OCI-LY1 (cell line): Measurements from ENCODE around the gene TNNC1.

Experiments
- H2AFZ ChIP-seq: fragments of 200-600 bp; sonication (generic), shearing (Covaris generic); 2 replicates; pipeline ENCODE4 v1.6.0; 2014; ENCODE audit warnings: antibody characterized with exemption, mild to moderate bottlenecking, low read length
- H3F3A ChIP-seq: fragments of 200-600 bp; sonication (generic), shearing (Covaris generic); 2 replicates; pipeline ENCODE4 v1.6.0; 2014; ENCODE audit warnings: mild to moderate bottlenecking, antibody characterized with exemption, low read length, moderate library complexity; ENCODE audit not compliant: insufficient read depth
- H3K27ac ChIP-seq: fragments of 200-600 bp; sonication (generic); 2 replicates; pipeline ENCODE4 v1.5.1; 2014; ENCODE audit warnings: low read length, mixed run types, mild to moderate bottlenecking, low read depth; ENCODE audit not compliant: poor library complexity, severe bottlenecking
- H3K27me3 ChIP-seq: fragments of 200-600 bp; sonication (generic); 2 replicates; pipeline ENCODE4 v1.6.0; 2014; ENCODE audit warnings: antibody characterized with exemption, mild to moderate bottlenecking, low read length, moderate library complexity; ENCODE audit not compliant: insufficient read depth
- H3K36me3 ChIP-seq: fragments of 200-600 bp; sonication (generic); 2 replicates; pipeline ENCODE4 v1.6.1; 2014; ENCODE audit warnings: mild to moderate bottlenecking, antibody characterized with exemption, low read length, moderate library complexity, mixed read lengths; ENCODE audit not compliant: insufficient read depth
- H3K4me1 ChIP-seq: fragments of 200-600 bp; sonication (generic); 2 replicates; pipeline ENCODE4 v1.5.1; 2014; ENCODE audit warnings: mild to moderate bottlenecking, low read length, moderate library complexity; ENCODE audit not compliant: insufficient read depth, severe bottlenecking
- H3K4me2 ChIP-seq: fragments of 200-600 bp; sonication (generic), shearing (Covaris generic); 2 replicates; pipeline ENCODE4 v1.6.1; 2014; ENCODE audit warnings: low read length
- H3K4me3 ChIP-seq: fragments of 200-600 bp; sonication (generic); 2 replicates; pipeline ENCODE4 v1.5.1; 2014; ENCODE audit warnings: low read length, low read depth, mild to moderate bottlenecking, mixed read lengths; ENCODE audit not compliant: poor library complexity, severe bottlenecking
- H3K79me2 ChIP-seq: fragments of 200-600 bp; shearing (Covaris generic); 2 replicates; pipeline ENCODE4 v1.6.1; 2016; ENCODE audit warnings: mixed run types, low read length, mixed read lengths; ENCODE audit not compliant: insufficient read depth
- H3K9ac ChIP-seq: fragments of 200-600 bp; sonication (generic), shearing (Covaris generic); 2 replicates; pipeline ENCODE4 v1.6.1; 2014; ENCODE audit warnings: mild to moderate bottlenecking, low read length, mixed read lengths
- H3K9me2 ChIP-seq: fragments of 200-600 bp; sonication (generic), shearing (Covaris generic); 2 replicates; pipeline ENCODE4 v1.6.1; 2014; ENCODE audit warnings: low read depth, mild to moderate bottlenecking, low read length, mixed read lengths
- H3K9me3 ChIP-seq: fragments of 200-600 bp; shearing (Covaris generic); 2 replicates; pipeline ENCODE4 v1.6.1; 2014; ENCODE audit warnings: low read length, mixed read lengths
- H4K20me1 ChIP-seq: fragments of 200-600 bp; sonication (generic), shearing (Covaris generic); 2 replicates; pipeline ENCODE4 v1.6.0; 2016; ENCODE audit warnings: mild to moderate bottlenecking, low read length; ENCODE audit not compliant: insufficient read depth
- EZH2 ChIP-seq: fragments of 200-600 bp; sonication (generic), shearing (Covaris generic); IDR thresholded peaks from 2 replicates; pipeline ENCODE4 v1.8.0; 2017; ENCODE audit warnings: borderline replicate concordance, mixed run types, mild to moderate bottlenecking, antibody characterized with exemption, low read length, moderate library complexity, mixed read lengths
- TF ChIP-seq, protein P1 (sequence below): fragments of 200-600 bp; sonication (generic), shearing (Covaris generic); IDR thresholded peaks from 2 replicates; pipeline ENCODE4 v1.5.1; 2017; ENCODE audit warnings: mild to moderate bottlenecking, antibody characterized with exemption, low read length, moderate library complexity, mixed read lengths

Gene TNNC1

GRCh38 chr3:52468336-52468735 lies 14.5 kb upstream of the TNNC1 start:
- Histone ChIP-seq H3K9me2 (no peaks in the 10 kb centered on the region), H3K79me2 (no peaks in the 10 kb centered on the region), H3K4me1 (no peaks in the 10 kb centered on the region), H3K4me2 (no peak overlapping the region), H3K9me3 (no peaks in the 10 kb centered on the region), H3K27ac (no peak overlapping the region), H3K36me3 (peaks cover 69% of the 10 kb centered on the region), H3K9ac (no peak overlapping the region), H3K27me3 (no peaks in the 10 kb centered on the region), H2AFZ (no peak overlapping the region), H4K20me1 (no peaks in the 10 kb centered on the region), H3F3A (no peaks in the 10 kb centered on the region), H3K4me3 (no peak overlapping the region)
- TF ChIP-seq, protein P1, sequence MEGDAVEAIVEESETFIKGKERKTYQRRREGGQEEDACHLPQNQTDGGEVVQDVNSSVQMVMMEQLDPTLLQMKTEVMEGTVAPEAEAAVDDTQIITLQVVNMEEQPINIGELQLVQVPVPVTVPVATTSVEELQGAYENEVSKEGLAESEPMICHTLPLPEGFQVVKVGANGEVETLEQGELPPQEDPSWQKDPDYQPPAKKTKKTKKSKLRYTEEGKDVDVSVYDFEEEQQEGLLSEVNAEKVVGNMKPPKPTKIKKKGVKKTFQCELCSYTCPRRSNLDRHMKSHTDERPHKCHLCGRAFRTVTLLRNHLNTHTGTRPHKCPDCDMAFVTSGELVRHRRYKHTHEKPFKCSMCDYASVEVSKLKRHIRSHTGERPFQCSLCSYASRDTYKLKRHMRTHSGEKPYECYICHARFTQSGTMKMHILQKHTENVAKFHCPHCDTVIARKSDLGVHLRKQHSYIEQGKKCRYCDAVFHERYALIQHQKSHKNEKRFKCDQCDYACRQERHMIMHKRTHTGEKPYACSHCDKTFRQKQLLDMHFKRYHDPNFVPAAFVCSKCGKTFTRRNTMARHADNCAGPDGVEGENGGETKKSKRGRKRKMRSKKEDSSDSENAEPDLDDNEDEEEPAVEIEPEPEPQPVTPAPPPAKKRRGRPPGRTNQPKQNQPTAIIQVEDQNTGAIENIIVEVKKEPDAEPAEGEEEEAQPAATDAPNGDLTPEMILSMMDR, result no peak
- no peak for TF ChIP-seq EZH2

DNA sequence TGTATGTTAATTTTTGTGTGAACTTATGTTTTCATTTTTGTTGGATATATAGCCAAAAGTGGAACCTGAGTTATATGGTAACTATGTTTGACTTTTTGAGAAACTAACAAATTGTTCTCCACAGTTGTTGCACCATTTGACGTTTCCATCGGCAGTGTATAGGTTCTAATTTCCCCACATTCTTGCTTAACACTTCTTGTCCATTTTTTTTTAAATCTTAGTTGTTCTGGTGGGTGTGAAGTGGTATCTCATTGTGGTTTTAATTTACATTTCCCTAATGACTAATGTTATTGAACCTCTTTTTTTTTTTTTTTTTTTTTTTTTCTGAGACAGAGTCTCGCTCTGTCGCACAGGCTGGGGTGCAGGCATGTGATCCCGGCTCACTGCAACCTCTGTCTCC lies 9.6 kb upstream of the TNNC1 start:
- Histone ChIP-seq H3K4me1 (no peaks in the 10 kb centered on the region), H3K27ac (no peak overlapping the region), H3K9ac (no peak overlapping the region), H3K27me3 (no peaks in the 10 kb centered on the region), H3K36me3 (peaks cover 87% of the 10 kb centered on the region), H3K4me3 (no peak overlapping the region), H3K9me3 (no peaks in the 10 kb centered on the region), H2AFZ (no peak overlapping the region), H3K79me2 (no peaks in the 10 kb centered on the region), H3F3A (no peaks in the 10 kb centered on the region), H3K4me2 (no peak overlapping the region), H3K9me2 (no peaks in the 10 kb centered on the region), H4K20me1 (no peaks in the 10 kb centered on the region)
- TF ChIP-seq, protein P1, result no peak
- TF ChIP-seq EZH2, result no peak

- Histone ChIP-seq H3K36me3 (peaks cover 95% of the 10 kb centered on the region), H3K27ac (no peak overlapping the region), H3K27me3 (no peaks in the 10 kb centered on the region), H3F3A (no peaks in the 10 kb centered on the region), H3K4me3 (no peak overlapping the region), H3K79me2 (no peaks in the 10 kb centered on the region), H4K20me1 (no peaks in the 10 kb centered on the region), H3K9me2 (no peaks in the 10 kb centered on the region), H3K9ac (no peak overlapping the region), H2AFZ (no peak overlapping the region), H3K4me1 (peaks cover 7% of the 10 kb centered on the region), H3K9me3 (no peaks in the 10 kb centered on the region), H3K4me2 (no peak overlapping the region)
- no peak for TF ChIP-seq EZH2
- TF ChIP-seq, protein P1, result no peak
These were observed 8.0 kb upstream of the TNNC1 start for GRCh38 chr3:52461874-52462273.
